Thoracic aorta (tissue), 2 donors: ENCODE data around the gene DRG2. TPM values are rescaled to one million over a fixed set of nuclear protein-coding genes. Genes with fewer than 3 reads are reported as not detected.

Experiments used
- ATAC-seq: fragments of 150-250 bp; one replicate; pipeline ENCODE4 v1.8.0; 2017; ENCODE audit warnings: low read depth; ENCODE audit not compliant: insufficient number of reproducible peaks, low FRiP score
- DNase-seq: peaks from one replicate; pipeline ENCODE4 v3.0.0-alpha.2; 2020; ENCODE audit warnings: low spot score
- H3K27ac ChIP-seq, 2 donors: fragments of 200-600 bp; sonication (generic); 1 replicate in 1 of 2; 2 replicates in 1 of 2; pipeline ENCODE4 v1.5.1; 2016; ENCODE audit warnings: mild to moderate bottlenecking in 2 of 2, moderate library complexity in 2 of 2
- H3K27me3 ChIP-seq: fragments of 200-600 bp; sonication (generic); replicated peaks from 2 replicates; pipeline ENCODE4 v1.6.0; 2016; ENCODE audit warnings: mild to moderate bottlenecking; ENCODE audit not compliant: insufficient read depth
- H3K36me3 ChIP-seq: fragments of 200-600 bp; sonication (generic); one replicate; pipeline ENCODE4 v1.5.1; 2016
- H3K4me1 ChIP-seq, 2 donors: fragments of 200-600 bp; sonication (generic); 1 replicate in 1 of 2; 2 replicates in 1 of 2; pipeline versions ENCODE4 v1.5.1 to v1.6.0; 2016; ENCODE audit warnings: low read depth in 2 of 2, mild to moderate bottlenecking in 1 of 2; ENCODE audit not compliant: control insufficient read depth in 1 of 2
- H3K4me3 ChIP-seq: fragments of 200-600 bp; sonication (generic); 2 replicates; pipeline ENCODE4 v1.5.1; 2016; ENCODE audit warnings: mild to moderate bottlenecking
- H3K9me3 ChIP-seq: fragments of 200-600 bp; sonication (generic); 2 replicates; pipeline ENCODE4 v1.5.1; 2016
- CTCF ChIP-seq: fragments of 200-600 bp; sonication (generic); IDR thresholded peaks from one replicate; pipeline ENCODE4 v1.5.1; 2019; ENCODE audit warnings: antibody characterized with exemption
- total RNA-seq, 2 donors: library from RNA; depleted of rRNA; stranded (reverse); fragments of >200 nt; gene quantifications; one replicate each; pipeline versions ENCODE4 v1.1.0 to v1.2.3, GENCODE V29; 2016

The DRG2 gene
- total RNA-seq, 2 donors from 2014 or later, result 42.3 to 55.6 TPM

GRCh38 chr17:18102640-18103039 lies 14.9 kb downstream of the DRG2 start:
- Histone ChIP-seq H3K36me3 (peaks cover 47% of the 10 kb centered on the region), H3K27me3 (no peaks in the 10 kb centered on the region), H3K27ac (no peak overlapping the region), H3K4me3 (no peak overlapping the region), H3K9me3 (no peaks in the 10 kb centered on the region), H3K4me1 (no peaks in the 10 kb centered on the region)
- ATAC-seq, result no peak
- DNase-seq, result no peak
- no peak for TF ChIP-seq CTCF

DNA sequence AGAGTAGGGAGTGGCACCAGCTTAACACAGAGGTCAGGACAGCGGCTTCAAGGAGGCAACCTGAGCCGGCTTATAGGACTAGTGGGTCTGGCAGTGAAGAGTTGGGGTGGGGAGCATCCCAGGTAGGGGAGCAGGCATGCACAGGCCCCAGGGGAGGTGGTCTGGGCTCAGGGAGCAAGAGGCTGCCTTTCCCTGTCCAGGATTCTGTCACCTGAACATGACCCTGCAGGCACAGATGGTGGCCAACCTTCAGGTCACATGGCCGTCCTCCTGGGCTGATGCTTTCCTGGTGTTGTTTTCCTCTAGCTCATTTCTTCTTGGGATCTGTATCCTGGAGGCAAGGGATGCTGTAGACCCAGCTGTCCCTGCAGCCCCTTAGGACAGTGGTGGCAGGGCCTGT lies 17.3 kb downstream of the DRG2 start:
- H3K9me3 ChIP-seq, result no peaks in the 10 kb centered on the region
- H3K27ac ChIP-seq, result no peak overlapping the region
- TF ChIP-seq CTCF, result no peak
- peaks cover 29% of the 10 kb centered on the region for H3K36me3 ChIP-seq
- no peaks in the 10 kb centered on the region for H3K27me3 ChIP-seq
- DNase-seq (no peak), ATAC-seq (no peak)
- H3K4me3 ChIP-seq, result no peak overlapping the region
- H3K4me1 ChIP-seq, result no peaks in the 10 kb centered on the region

DNA sequence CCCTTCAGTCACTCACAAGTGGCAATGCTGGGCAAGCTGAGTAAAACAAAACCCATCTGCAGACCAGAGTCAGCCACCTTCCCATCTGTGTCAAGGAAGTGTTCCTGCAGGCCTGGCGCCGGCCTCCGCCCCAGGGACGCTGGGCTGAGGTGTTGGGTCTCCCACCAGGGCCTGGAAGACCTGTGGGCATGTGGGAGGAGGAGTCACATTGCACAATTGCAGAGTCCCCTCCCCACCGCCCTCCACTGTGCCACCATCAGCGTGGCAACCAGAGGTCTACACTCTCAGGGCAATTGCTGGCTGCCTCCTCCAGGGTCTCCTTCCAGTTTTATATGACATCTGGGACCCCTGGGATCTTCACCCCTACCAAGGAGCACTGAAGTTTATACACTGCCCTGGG lies 17.8 kb downstream of the DRG2 start:
- Histone ChIP-seq H3K27ac (no peak overlapping the region), H3K36me3 (peaks cover 28% of the 10 kb centered on the region), H3K4me1 (no peaks in the 10 kb centered on the region), H3K4me3 (no peak overlapping the region), H3K27me3 (no peaks in the 10 kb centered on the region), H3K9me3 (no peaks in the 10 kb centered on the region)
- DNase-seq (no peak), ATAC-seq (no peak)
- no peak for TF ChIP-seq CTCF

- DNase-seq (no peak), ATAC-seq (no peak)
- no peak overlapping the region for H3K4me3 ChIP-seq
- H3K9me3 ChIP-seq, result no peaks in the 10 kb centered on the region
- H3K36me3 ChIP-seq, result peaks cover 23% of the 10 kb centered on the region
- no peaks in the 10 kb centered on the region for H3K27me3 ChIP-seq
- no peaks in the 10 kb centered on the region for H3K4me1 ChIP-seq
- TF ChIP-seq CTCF, result no peak
- H3K27ac ChIP-seq, result no peak overlapping the region
Observed at GRCh38 chr17:18106211-18106610, 18.5 kb downstream of the DRG2 start.

DNA sequence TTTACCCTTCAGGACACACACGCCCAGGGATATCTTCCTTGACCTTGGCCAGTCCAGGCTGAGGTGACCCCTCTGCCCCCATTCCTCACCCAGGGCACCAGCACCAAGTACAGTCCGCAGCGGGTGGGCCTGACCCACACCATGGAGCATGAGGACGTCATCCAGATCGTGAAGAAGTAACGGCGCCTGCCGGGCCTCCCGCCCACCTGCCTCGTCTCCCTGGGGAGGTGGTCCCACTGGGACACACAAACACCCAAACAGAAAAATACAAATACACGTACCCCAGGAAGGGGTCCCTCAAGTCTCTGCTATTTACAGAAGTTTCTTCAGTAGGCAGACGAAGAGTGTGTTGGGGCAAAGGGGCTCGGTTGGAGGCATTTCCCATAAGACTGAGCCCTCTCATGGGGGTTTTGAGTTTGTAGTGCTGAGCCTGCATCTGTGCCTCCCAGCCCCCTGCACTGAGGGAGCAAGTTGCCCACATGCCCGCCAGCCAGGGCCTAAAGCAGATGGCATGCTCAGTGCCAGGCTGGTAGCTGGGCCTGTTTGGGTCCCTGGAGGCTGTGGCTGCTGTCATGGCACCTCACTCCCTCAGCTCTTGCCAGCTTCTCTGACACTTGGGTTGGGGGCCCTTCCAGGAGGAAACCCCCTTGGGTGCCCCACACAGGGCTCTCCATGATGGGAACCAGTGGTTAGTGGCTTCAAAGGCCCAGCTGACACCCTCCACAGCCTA lies 19.5 kb downstream of the DRG2 start:
- Histone ChIP-seq H3K4me3 (no peak overlapping the region), H3K36me3 (peaks cover 22% of the 10 kb centered on the region), H3K4me1 (no peaks in the 10 kb centered on the region), H3K27ac (no peak overlapping the region), H3K27me3 (no peaks in the 10 kb centered on the region), H3K9me3 (no peaks in the 10 kb centered on the region)
- ATAC-seq (no peak), DNase-seq (no peak)
- no peak for TF ChIP-seq CTCF
